ENCODE measurements around the gene CFAP299. TPM values are rescaled to one million over a fixed set of nuclear protein-coding genes. Genes with fewer than 3 reads are reported as not detected.

CFAP299 gene
- total and polyA plus RNA-seq, 2 of the 8 experiments (the other 6 are each of a cell fraction or from before 2014, with no cell fraction given) = not detected

GRCh38 chr4:80371046-80371445 is 35.5 kb downstream of the CFAP299 start (continued):
- TF ChIP-seq ASH2L (IDR thresholded peaks at IDR 0.05; ENCODE audit: low read length) (no peak), POLR2AphosphoS5 (IDR thresholded peaks at IDR 0.05; ENCODE audit: low read depth, low read length) (no peak), JUND (IDR thresholded peaks at IDR 0.05; ENCODE audit: low read length) (no peak), KDM4A (IDR thresholded peaks at IDR 0.05; ENCODE audit: low read depth, low read length, severe bottlenecking) (no peak), POU5F1 (IDR thresholded peaks at IDR 0.05; ENCODE audit: low read depth, low read length) (no peak), KDM5A (IDR thresholded peaks at IDR 0.05; ENCODE audit: low read length) (no peak)
